ENCODE measurements around the gene IGF1R.
"Not testable (repeated sequence)": the region's sequence is repeated elsewhere in the genome, so short reads cannot be mapped to it uniquely, and the experiment has no call there.

DNA sequence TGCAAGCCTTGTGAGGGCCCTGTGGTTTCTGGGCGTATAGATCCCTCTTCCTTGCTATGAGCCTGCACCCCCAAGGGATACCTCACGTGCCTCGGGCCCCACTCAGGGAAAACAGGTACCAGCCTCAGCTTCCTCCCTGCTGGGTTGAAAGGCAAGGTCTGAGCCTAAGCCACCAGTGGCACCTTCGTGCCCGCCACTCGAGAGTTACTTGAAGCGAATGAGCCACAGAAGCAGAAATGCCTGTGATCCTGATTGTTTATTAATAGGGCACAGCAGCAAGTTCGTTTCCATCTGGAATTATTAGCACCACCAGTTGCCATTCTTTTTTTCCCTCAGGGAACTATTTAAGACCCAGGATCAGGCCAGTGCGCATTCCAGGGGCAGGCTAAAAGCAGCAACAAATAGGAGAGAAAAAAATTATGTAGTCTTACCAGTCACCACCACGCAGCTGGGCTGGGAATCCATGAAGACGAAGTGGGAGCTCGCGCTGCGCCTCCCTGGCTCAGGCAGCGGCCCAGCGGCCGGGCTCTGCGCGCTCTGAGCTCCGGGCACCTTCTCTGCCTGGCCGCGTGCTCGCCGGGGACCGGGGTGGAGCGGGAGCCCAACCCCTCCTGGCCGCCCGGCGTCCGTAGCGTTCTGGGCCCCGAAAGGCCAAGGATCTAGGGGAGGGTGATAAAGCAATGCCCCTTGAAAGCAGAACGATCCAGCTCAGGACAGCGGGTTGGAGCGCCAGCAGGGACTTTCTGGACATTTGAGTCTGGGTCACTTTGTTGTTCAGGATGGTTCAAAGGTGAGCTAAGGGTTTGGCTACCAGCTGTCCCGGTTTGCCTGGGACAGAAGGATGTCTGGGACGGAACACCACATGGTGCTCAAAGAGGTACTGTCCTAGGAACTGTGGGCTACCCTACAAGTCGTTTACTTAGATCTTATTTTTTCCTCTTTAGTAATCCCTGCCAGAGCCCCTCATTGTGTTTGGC is 356.9 kb downstream of the IGF1R start:
- TF ChIP-seq CTCF, POLR2AphosphoS5, EP300, POLR2A (IDR thresholded peaks at IDR 0.05): not testable (repeated sequence)
